Subcutaneous adipose tissue (tissue), 4 donors: ENCODE data around the gene PCDHGA7. TPM values are rescaled to one million over a fixed set of nuclear protein-coding genes. Genes with fewer than 3 reads are reported as not detected.
"Not testable (repeated sequence)": the region's sequence is repeated elsewhere in the genome, so short reads cannot be mapped to it uniquely, and the experiment has no call there.

Experiments used
- total RNA-seq, 4 donors: library from RNA; depleted of rRNA; stranded (reverse); fragments of >200 nt; gene quantifications; one replicate each; pipeline ENCODE4 v1.1.0, GENCODE V29; 2016
- TF ChIP-seq, protein P1 (sequence below): fragments of 450-650 bp; IDR thresholded peaks from one replicate; pipeline ENCODE4 v1.5.1; 2016; ENCODE audit warnings: low read depth, mild to moderate bottlenecking, control low read depth, antibody characterized with exemption, moderate library complexity

The PCDHGA7 gene
- total RNA-seq, 4 donors from 2014 or later = 1.8 to 5.1 (median 3.7) TPM

DNA sequence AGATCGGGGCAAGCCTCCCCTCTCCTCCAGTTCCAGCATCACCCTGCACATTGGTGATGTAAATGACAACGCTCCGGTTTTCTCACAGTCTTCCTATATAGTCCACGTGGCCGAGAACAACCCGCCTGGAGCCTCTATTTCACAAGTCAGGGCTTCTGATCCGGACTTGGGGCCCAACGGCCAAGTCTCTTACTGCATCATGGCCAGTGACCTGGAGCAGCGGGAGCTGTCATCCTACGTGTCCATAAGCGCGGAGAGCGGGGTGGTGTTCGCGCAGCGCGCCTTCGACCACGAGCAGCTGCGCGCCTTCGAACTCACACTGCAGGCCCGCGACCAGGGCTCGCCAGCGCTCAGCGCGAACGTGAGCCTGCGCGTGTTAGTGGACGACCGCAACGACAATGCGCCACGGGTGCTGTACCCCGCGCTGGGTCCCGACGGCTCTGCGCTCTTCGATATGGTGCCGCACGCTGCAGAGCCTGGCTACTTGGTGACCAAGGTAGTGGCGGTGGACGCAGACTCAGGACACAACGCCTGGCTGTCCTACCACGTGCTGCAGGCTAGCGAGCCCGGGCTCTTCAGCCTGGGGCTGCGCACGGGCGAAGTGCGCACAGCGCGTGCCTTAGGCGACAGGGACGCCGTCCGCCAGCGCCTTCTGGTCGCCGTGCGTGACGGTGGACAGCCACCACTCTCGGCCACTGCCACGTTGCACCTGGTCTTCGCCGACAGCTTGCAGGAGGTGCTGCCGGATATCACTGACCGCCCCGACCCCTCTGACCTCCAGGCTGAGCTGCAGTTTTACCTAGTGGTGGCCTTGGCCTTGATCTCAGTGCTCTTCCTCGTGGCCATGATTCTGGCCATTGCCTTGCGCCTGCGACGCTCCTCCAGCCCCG, 6.9 kb downstream of the PCDHGA7 start:
- TF ChIP-seq, protein P1, sequence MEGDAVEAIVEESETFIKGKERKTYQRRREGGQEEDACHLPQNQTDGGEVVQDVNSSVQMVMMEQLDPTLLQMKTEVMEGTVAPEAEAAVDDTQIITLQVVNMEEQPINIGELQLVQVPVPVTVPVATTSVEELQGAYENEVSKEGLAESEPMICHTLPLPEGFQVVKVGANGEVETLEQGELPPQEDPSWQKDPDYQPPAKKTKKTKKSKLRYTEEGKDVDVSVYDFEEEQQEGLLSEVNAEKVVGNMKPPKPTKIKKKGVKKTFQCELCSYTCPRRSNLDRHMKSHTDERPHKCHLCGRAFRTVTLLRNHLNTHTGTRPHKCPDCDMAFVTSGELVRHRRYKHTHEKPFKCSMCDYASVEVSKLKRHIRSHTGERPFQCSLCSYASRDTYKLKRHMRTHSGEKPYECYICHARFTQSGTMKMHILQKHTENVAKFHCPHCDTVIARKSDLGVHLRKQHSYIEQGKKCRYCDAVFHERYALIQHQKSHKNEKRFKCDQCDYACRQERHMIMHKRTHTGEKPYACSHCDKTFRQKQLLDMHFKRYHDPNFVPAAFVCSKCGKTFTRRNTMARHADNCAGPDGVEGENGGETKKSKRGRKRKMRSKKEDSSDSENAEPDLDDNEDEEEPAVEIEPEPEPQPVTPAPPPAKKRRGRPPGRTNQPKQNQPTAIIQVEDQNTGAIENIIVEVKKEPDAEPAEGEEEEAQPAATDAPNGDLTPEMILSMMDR = no peak

DNA sequence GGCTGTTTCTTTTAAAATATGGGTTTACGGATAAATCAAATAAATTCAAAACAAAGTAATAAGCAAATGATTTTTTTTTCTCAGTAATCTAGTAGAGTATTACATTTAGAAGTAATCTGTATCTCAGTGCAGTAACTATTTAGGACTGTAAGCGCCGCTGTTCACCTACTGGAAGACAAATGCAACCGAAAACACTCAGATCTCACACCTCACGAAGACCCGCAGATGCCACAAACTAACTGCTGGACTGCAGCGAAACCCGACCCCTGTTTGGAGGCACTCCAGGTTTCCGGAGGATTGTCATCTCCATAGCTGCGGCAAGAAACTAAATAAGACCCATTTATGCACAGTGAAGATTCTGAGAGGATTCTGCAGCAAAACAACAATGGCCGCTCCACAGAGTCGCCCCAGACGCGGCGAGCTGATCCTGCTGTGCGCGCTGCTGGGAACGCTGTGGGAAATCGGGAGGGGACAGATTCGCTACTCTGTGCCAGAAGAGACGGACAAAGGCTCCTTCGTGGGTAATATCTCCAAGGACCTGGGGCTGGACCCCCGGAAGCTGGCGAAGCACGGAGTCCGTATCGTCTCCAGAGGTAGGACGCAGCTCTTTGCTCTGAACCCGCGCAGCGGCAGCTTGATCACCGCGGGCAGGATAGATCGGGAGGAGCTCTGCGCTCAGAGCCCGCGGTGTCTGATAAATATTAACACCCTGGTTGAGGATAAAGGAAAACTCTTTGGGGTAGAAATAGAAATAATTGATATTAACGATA, 10.1 kb downstream of the PCDHGA7 start, which contains the start of gene PCDHGA8:
PCDHGA8 (plus strand) TSS at position 205 of the 770 bp plus-strand sequence; CDS start at position 386, 181 bp downstream.
- TF ChIP-seq, protein P1 = no peak

DNA sequence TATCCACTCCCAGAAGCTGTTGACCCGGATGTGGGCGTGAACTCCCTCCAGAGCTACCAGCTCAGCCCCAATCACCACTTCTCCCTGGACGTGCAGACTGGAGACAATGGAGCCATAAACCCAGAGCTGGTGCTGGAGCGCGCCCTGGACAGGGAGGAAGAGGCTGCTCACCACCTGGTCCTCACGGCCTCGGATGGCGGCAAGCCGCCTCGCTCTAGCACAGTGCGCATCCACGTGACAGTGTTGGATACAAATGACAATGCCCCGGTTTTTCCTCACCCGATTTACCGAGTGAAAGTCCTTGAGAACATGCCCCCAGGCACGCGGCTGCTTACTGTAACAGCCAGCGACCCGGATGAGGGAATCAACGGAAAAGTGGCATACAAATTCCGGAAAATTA, 10.7 kb downstream of the PCDHGA7 start:
- TF ChIP-seq, protein P1 = no peak

DNA sequence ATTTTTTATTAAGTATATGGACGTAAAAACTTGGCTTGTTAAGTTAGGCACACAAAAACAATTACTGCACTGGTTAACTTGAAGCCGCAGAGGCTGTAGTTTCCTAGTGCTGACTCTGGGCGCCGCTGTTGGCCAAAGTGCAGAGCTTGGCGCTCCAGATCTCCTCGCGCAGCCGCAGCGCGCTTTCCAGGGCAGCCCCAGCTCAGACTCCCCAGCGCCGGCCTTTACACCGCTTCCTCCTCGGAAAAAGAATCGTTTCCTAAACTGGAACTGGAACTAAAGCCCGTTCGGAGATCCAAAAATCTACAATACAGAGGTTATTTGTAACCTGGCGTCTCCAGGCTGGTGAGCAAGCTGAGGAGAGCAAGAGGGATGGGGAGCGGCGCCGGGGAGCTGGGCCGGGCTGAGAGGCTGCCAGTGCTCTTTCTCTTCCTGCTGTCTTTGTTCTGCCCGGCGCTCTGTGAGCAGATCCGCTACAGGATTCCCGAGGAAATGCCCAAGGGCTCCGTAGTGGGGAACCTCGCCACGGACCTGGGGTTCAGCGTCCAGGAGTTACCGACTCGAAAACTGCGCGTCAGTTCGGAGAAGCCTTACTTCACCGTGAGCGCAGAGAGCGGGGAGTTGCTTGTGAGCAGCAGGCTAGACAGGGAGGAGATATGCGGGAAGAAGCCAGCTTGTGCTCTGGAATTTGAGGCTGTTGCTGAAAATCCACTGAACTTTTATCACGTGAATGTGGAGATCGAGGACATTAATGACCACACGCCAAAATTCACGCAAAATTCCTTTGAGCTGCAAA, 15.4 kb downstream of the PCDHGA7 start, which contains the start of gene PCDHGB5:
PCDHGB5 (plus strand) TSS at position 192 of the 796 bp plus-strand sequence; CDS start at position 373, 181 bp downstream.
- TF ChIP-seq, protein P1 = not testable (repeated sequence)

DNA sequence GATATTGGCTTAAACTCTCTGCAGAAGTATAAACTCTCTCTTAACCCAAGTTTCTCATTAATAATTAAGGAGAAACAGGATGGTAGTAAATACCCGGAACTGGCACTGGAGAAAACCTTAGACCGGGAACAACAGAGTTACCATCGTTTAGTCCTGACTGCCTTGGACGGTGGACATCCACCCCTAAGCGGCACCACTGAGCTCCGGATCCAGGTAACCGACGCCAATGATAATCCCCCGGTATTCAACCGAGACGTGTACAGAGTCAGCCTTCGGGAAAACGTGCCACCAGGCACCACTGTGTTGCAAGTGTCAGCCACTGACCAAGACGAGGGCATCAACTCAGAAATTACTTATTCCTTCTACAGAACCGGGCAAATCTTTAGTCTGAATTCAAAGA, 16.1 kb downstream of the PCDHGA7 start:
- TF ChIP-seq, protein P1 = no peak

DNA sequence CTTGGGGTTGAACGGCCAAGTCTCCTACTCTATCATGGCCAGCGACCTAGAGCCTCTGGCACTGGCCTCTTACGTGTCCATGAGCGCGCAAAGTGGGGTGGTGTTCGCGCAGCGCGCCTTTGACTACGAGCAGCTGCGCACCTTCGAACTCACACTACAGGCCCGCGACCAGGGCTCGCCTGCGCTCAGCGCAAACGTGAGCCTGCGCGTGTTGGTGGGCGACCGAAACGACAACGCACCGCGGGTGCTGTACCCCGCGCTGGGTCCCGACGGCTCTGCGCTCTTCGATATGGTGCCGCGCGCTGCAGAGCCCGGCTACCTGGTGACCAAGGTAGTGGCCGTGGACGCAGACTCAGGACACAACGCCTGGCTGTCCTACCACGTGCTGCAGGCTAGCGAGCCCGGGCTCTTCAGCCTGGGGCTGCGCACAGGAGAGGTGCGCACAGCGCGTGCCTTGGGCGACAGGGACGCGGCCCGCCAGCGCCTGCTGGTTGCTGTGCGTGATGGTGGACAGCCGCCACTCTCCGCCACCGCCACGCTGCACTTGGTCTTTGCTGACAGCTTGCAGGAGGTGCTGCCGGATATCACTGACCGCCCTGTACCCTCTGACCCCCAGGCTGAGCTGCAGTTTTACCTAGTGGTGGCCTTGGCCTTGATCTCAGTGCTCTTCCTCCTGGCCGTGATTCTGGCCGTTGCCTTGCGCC, 17.2 kb downstream of the PCDHGA7 start:
- TF ChIP-seq, protein P1 = no peak
